Keratinocyte (primary cell): ENCODE results near the gene MDGA2. TPM values are rescaled to one million over a fixed set of nuclear protein-coding genes. Genes with fewer than 3 reads are reported as not detected.

Source experiments
- DNase-seq: peaks from one replicate; pipeline ENCODE4 v3.0.0-alpha.2; 2011; ENCODE audit warnings: low read depth, missing footprints, low spot score
- FAIRE-seq: peaks from 2 replicates; lab custom pipeline; 2011; peaks lifted over from hg19 to GRCh38; lab: Jason Lieb, UNC
- H2AFZ ChIP-seq: 2 replicates; pipeline ENCODE4 v1.6.0; 2012; ENCODE audit warnings: low read length, control low read depth, inconsistent platforms; ENCODE audit not compliant: control insufficient read depth
- H3K27ac ChIP-seq: 2 replicates; pipeline ENCODE4 v1.5.1; 2011; ENCODE audit warnings: low read length; ENCODE audit not compliant: control insufficient read depth, insufficient read depth
- H3K27me3 ChIP-seq: 3 replicates; pipeline ENCODE4 v1.6.0; 2011; ENCODE audit warnings: low read length; ENCODE audit not compliant: control insufficient read depth, insufficient read depth; ENCODE audit errors: extremely low read depth
- H3K36me3 ChIP-seq, 2 experiments: 2 replicates in 1 of 2; 3 replicates in 1 of 2; pipeline ENCODE4 v1.5.1; 2011; ENCODE audit warnings: low read length in 2 of 2, mild to moderate bottlenecking in 1 of 2; ENCODE audit not compliant: control insufficient read depth in 2 of 2, insufficient read depth in 2 of 2; ENCODE audit errors: extremely low read depth in 1 of 2
- H3K4me1 ChIP-seq: 3 replicates; pipeline ENCODE4 v1.5.1; 2011; ENCODE audit warnings: low read length; ENCODE audit not compliant: control insufficient read depth, insufficient read depth; ENCODE audit errors: extremely low read depth
- H3K4me2 ChIP-seq: 3 replicates; pipeline ENCODE4 v1.6.0; 2011; ENCODE audit warnings: low read depth, low read length; ENCODE audit not compliant: control insufficient read depth, insufficient read depth; ENCODE audit errors: extremely low read depth
- H3K4me3 ChIP-seq, 3 experiments: fragments of 200-600 bp in 1 of 3; sonication (generic) in 1 of 3; 2 replicates in 2 of 3; 3 replicates in 1 of 3; pipeline ENCODE4 v1.5.1; 2011 to 2016; ENCODE audit warnings: low read length in 3 of 3, mild to moderate bottlenecking in 3 of 3, control low read depth in 2 of 3, inconsistent platforms in 1 of 3, low read depth in 1 of 3, mixed read lengths in 1 of 3, mixed run types in 1 of 3, moderate library complexity in 1 of 3; ENCODE audit not compliant: control insufficient read depth in 2 of 3, insufficient read depth in 2 of 3; ENCODE audit errors: extremely low read depth in 1 of 3
- H3K79me2 ChIP-seq: 2 replicates; pipeline ENCODE4 v1.6.0; 2012; ENCODE audit warnings: low read length; ENCODE audit not compliant: control insufficient read depth, insufficient read depth
- H3K9ac ChIP-seq: 3 replicates; pipeline ENCODE4 v1.6.0; 2011; ENCODE audit warnings: low read length; ENCODE audit not compliant: control insufficient read depth, insufficient read depth; ENCODE audit errors: extremely low read depth
- H3K9me1 ChIP-seq: 3 replicates; pipeline ENCODE4 v1.6.0; 2011; ENCODE audit warnings: low read length; ENCODE audit not compliant: control insufficient read depth, insufficient read depth; ENCODE audit errors: extremely low read depth
- H3K9me3 ChIP-seq: 2 replicates; pipeline ENCODE4 v1.5.1; 2012; ENCODE audit warnings: low read depth, low read length; ENCODE audit not compliant: control insufficient read depth
- H4K20me1 ChIP-seq: 3 replicates; pipeline ENCODE4 v1.6.0; 2011; ENCODE audit warnings: low read length; ENCODE audit not compliant: control insufficient read depth, insufficient read depth; ENCODE audit errors: extremely low read depth
- CTCF ChIP-seq, 3 experiments: IDR thresholded peaks in 1 of 3; conservative IDR thresholded peaks in 1 of 3; optimal IDR thresholded peaks in 1 of 3; 2 replicates in 2 of 3; 3 replicates in 1 of 3; pipeline versions ENCODE3 to v1.5.1; 2011; ENCODE audit warnings: low read length in 3 of 3, mild to moderate bottlenecking in 3 of 3, moderate library complexity in 2 of 3, control low read depth in 1 of 3, inconsistent platforms in 1 of 3; ENCODE audit not compliant: insufficient read depth in 2 of 3; ENCODE audit errors: extremely low read depth in 1 of 3
- EZH2 ChIP-seq: IDR thresholded peaks from one replicate; pipeline ENCODE4 v1.6.1; 2012; ENCODE audit warnings: inconsistent platforms, mild to moderate bottlenecking, low read length, moderate library complexity
- dilution Hi-C: fragments of 300-500 bp; cut with MboI; formaldehyde crosslinking; loops from one replicate; pipeline ENCODE4 v1.7.0; 2020; ENCODE audit warnings: low sequenced_read_pairs; ENCODE audit not compliant: extremely low pct_ligation_motif_present
- polyA plus RNA-seq, 5 experiments: library from polyadenylated mRNA; depleted of rRNA in 3 of 5; stranded (reverse) in 3 of 5; stranded (forward) in 1 of 5; unstranded in 1 of 5; fragments of >200 nt; gene quantifications; 1 replicate in 1 of 5; 2 replicates in 3 of 5; 3 replicates in 1 of 5; pipeline versions ENCODE4 v1.2.1 to v1.2.3, GENCODE V29; 2011 to 2012; ENCODE audit warnings: missing spikeins in 2 of 5, low read depth in 1 of 5, low replicate concordance in 1 of 5

Gene MDGA2
- polyA plus RNA-seq, 1 donor (not counting 4 experiments of a cell fraction or from before 2014, with no cell fraction given), result not detected

DNA sequence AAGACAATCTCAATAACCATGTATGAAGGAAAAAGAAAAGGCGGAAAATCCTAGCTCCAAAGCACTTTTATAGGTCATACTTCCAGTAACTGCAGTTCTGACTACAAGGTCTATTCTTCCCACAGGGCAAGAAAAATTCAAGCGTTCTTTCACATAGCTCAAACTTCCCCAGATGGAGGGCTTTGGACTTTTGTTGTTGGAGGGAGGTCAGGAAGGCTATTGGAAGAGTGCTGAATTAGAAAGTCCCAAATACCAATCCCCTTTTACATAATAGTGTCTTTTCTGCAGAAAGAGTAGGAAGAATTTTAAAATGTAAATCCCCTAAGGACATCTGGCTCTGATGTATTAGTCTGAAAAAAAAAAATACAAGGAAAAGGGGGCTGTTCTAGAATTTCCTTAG lies 309.4 kb downstream of the MDGA2 start:
- no peak for TF ChIP-seq EZH2
- TF ChIP-seq CTCF (optimal IDR thresholded peaks at IDR 0.05 in 1 of 3, IDR thresholded peaks at IDR 0.05 in 1 of 3, conservative IDR thresholded peaks at IDR 0.05 in 1 of 3; ENCODE audit: extremely low read depth in 1 of 3, insufficient read depth in 2 of 3, low read length in 3 of 3), result no peak
- Histone ChIP-seq H3K27ac (no peak overlapping the region), H2AFZ (no peak overlapping the region), H3K9me1 (no peaks in the 10 kb centered on the region), H3K4me2 (no peak overlapping the region), H3K4me3 (no peak overlapping the region), H3K79me2 (no peaks in the 10 kb centered on the region), H3K9ac (no peak overlapping the region), H3K27me3 (no peaks in the 10 kb centered on the region), H3K36me3 (no peaks in the 10 kb centered on the region), H3K9me3 (no peaks in the 10 kb centered on the region), H3K4me1 (no peaks in the 10 kb centered on the region), H4K20me1 (no peaks in the 10 kb centered on the region)
- dilution Hi-C loops, result no loop called here
- FAIRE-seq (no peak), DNase-seq (no peak)

DNA sequence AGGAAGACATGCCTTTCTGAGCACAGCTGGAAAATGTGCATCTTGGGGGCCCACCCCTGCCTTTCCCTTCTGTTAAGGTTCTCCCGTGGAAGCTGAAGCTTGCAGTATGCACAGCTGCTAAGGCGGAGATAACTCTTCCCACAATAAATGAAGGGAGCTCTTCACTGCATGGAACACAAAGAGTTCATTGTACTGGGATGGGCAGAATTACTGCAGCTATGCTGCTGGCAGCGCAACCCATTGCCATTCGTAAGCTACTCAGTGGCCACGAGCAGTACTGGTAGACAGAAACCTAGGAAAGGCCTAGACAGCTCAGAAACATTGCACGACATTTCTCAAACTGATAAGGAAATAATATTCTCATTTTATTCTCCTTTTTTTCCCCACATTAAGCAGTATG lies 310.2 kb downstream of the MDGA2 start:
- Histone ChIP-seq H3K4me1 (no peaks in the 10 kb centered on the region), H3K27ac (no peak overlapping the region), H4K20me1 (no peaks in the 10 kb centered on the region), H3K9me1 (no peaks in the 10 kb centered on the region), H3K9me3 (no peaks in the 10 kb centered on the region), H3K27me3 (no peaks in the 10 kb centered on the region), H2AFZ (no peak overlapping the region), H3K4me3 (no peak overlapping the region), H3K36me3 (no peaks in the 10 kb centered on the region), H3K4me2 (no peak overlapping the region), H3K9ac (no peak overlapping the region), H3K79me2 (no peaks in the 10 kb centered on the region)
- FAIRE-seq (no peak), DNase-seq (no peak)
- dilution Hi-C loops, result no loop called here
- no peak for TF ChIP-seq EZH2
- no peak for TF ChIP-seq CTCF (optimal IDR thresholded peaks at IDR 0.05 in 1 of 3, IDR thresholded peaks at IDR 0.05 in 1 of 3, conservative IDR thresholded peaks at IDR 0.05 in 1 of 3; ENCODE audit: extremely low read depth in 1 of 3, insufficient read depth in 2 of 3, low read length in 3 of 3)
